H9 (cell line): ENCODE data around the gene RHBDL1. TPM values are rescaled to one million over a fixed set of nuclear protein-coding genes. Genes with fewer than 3 reads are reported as not detected.

Source experiments
- DNase-seq: peaks from one replicate; pipeline ENCODE4 v3.0.0-alpha.2; 2017
- H2AFZ ChIP-seq: one replicate; pipeline ENCODE4 v1.6.1; 2013; ENCODE audit warnings: mild to moderate bottlenecking, low read length, control low read depth, moderate library complexity
- H2AK5ac ChIP-seq: 2 replicates; pipeline ENCODE4 v1.6.1; 2013; ENCODE audit warnings: low read length, control low read depth, mixed read lengths; ENCODE audit not compliant: insufficient read length
- H2BK120ac ChIP-seq: one replicate; pipeline ENCODE4 v1.6.1; 2013; ENCODE audit warnings: low read depth, mild to moderate bottlenecking, low read length, control low read depth, inconsistent platforms; ENCODE audit not compliant: poor library complexity, severe bottlenecking
- H2BK12ac ChIP-seq: 2 replicates; pipeline ENCODE4 v1.6.1; 2013; ENCODE audit warnings: low read length, control low read depth, mixed read lengths, low read depth; ENCODE audit not compliant: insufficient read length
- H2BK15ac ChIP-seq: 2 replicates; pipeline ENCODE4 v1.6.1; 2013; ENCODE audit warnings: low read depth, low read length, control low read depth
- H2BK20ac ChIP-seq: one replicate; pipeline ENCODE4 v1.6.1; 2013; ENCODE audit warnings: low read depth, mild to moderate bottlenecking, low read length, control low read depth, inconsistent platforms; ENCODE audit not compliant: poor library complexity, severe bottlenecking
- H2BK5ac ChIP-seq: 2 replicates; pipeline ENCODE4 v1.6.1; 2013; ENCODE audit warnings: low read length, control low read depth, mixed read lengths; ENCODE audit not compliant: insufficient read length
- H3K14ac ChIP-seq: 2 replicates; pipeline ENCODE4 v1.6.1; 2013; ENCODE audit warnings: low read length, control low read depth; ENCODE audit not compliant: insufficient read depth
- H3K18ac ChIP-seq: 2 replicates; pipeline ENCODE4 v1.6.1; 2013; ENCODE audit warnings: low read depth, mild to moderate bottlenecking, mixed read lengths, low read length, control low read depth; ENCODE audit not compliant: insufficient read length
- H3K23ac ChIP-seq: 2 replicates; pipeline ENCODE4 v1.6.1; 2013; ENCODE audit warnings: low read length, control low read depth, mixed read lengths, low read depth; ENCODE audit not compliant: insufficient read length
- H3K23me2 ChIP-seq: 2 replicates; pipeline ENCODE4 v1.6.1; 2013; ENCODE audit warnings: low read depth, mild to moderate bottlenecking, mixed read lengths, low read length, control low read depth; ENCODE audit not compliant: insufficient read length, poor library complexity, severe bottlenecking
- H3K27ac ChIP-seq: 2 replicates; pipeline ENCODE4 v1.5.1; 2013; ENCODE audit warnings: low read length, control low read depth, mixed read lengths, low read depth; ENCODE audit not compliant: insufficient read length
- H3K27me3 ChIP-seq: 2 replicates; pipeline ENCODE4 v1.6.1; 2013; ENCODE audit warnings: low read length, control low read depth, inconsistent platforms; ENCODE audit not compliant: insufficient read depth
- H3K4ac ChIP-seq: 2 replicates; pipeline ENCODE4 v1.6.1; 2013; ENCODE audit warnings: low read depth, mild to moderate bottlenecking, control low read depth, inconsistent platforms, low read length, moderate library complexity
- H3K4me1 ChIP-seq: 2 replicates; pipeline ENCODE4 v1.6.1; 2013; ENCODE audit warnings: low read length, control low read depth, inconsistent platforms; ENCODE audit not compliant: insufficient read depth
- H3K4me2 ChIP-seq: 2 replicates; pipeline ENCODE4 v1.6.1; 2013; ENCODE audit warnings: low read length, control low read depth, mixed read lengths; ENCODE audit not compliant: insufficient read length, insufficient read depth
- H3K56ac ChIP-seq: 2 replicates; pipeline ENCODE4 v1.6.1; 2013; ENCODE audit warnings: low read depth, mild to moderate bottlenecking, mixed read lengths, low read length, control low read depth; ENCODE audit not compliant: insufficient read length
- H3K79me1 ChIP-seq: 2 replicates; pipeline ENCODE4 v1.6.1; 2013; ENCODE audit warnings: low read depth, mild to moderate bottlenecking, moderate library complexity, low read length, control low read depth, inconsistent platforms; ENCODE audit not compliant: insufficient read depth, poor library complexity, severe bottlenecking
- H3K79me2 ChIP-seq: 2 replicates; pipeline ENCODE4 v1.6.1; 2013; ENCODE audit warnings: low read length, control low read depth, inconsistent platforms; ENCODE audit not compliant: insufficient read depth
- H3K9ac ChIP-seq: 2 replicates; pipeline ENCODE4 v1.6.1; 2013; ENCODE audit warnings: low read length, control low read depth, mixed read lengths; ENCODE audit not compliant: insufficient read length; ENCODE audit errors: extremely low read depth
- H3K9me3 ChIP-seq: one replicate; pipeline ENCODE4 v1.6.1; 2013; ENCODE audit warnings: low read depth, low read length, inconsistent platforms; ENCODE audit not compliant: control insufficient read depth
- H3T11ph ChIP-seq: one replicate; pipeline ENCODE4 v1.6.1; 2013; ENCODE audit warnings: mild to moderate bottlenecking, low read length, control low read depth, inconsistent platforms
- H4K20me1 ChIP-seq: one replicate; pipeline ENCODE4 v1.6.1; 2013; ENCODE audit not compliant: control insufficient read depth, insufficient read length, insufficient read depth
- H4K5ac ChIP-seq: 2 replicates; pipeline ENCODE4 v1.6.1; 2013; ENCODE audit warnings: low read depth, mild to moderate bottlenecking, mixed read lengths, low read length, control low read depth; ENCODE audit not compliant: insufficient read length
- H4K8ac ChIP-seq: replicated peaks from 2 replicates; pipeline ENCODE4 v1.6.1; 2013; ENCODE audit warnings: low read length, control low read depth, mixed read lengths, low read depth; ENCODE audit not compliant: insufficient read length
- H4K91ac ChIP-seq: 2 replicates; pipeline ENCODE4 v1.6.1; 2013; ENCODE audit warnings: low read depth, mild to moderate bottlenecking, moderate library complexity, mixed read lengths, low read length, control low read depth; ENCODE audit not compliant: insufficient read length
- H3K27ac Mint-ChIP-seq, 3 experiments: 2 replicates in 2 of 3; 3 replicates in 1 of 3; pipeline ENCODE4 v1.8.0; 2020 to 2021; ENCODE audit warnings: mixed read lengths in 3 of 3, mild to moderate bottlenecking in 1 of 3, moderate library complexity in 1 of 3
- H3K27me3 Mint-ChIP-seq: 2 replicates; pipeline ENCODE4 v1.8.0; 2021; ENCODE audit warnings: low read depth, mild to moderate bottlenecking, moderate library complexity, mixed read lengths
- H3K36me3 Mint-ChIP-seq, 3 experiments: 2 replicates in 2 of 3; 3 replicates in 1 of 3; pipeline ENCODE4 v1.8.0; 2020 to 2021; ENCODE audit warnings: low read depth in 3 of 3, mixed read lengths in 3 of 3; ENCODE audit not compliant: insufficient read depth in 1 of 3
- H3K4me1 Mint-ChIP-seq, 2 experiments: 2 replicates each; pipeline ENCODE4 v1.8.0; 2020; ENCODE audit warnings: mixed read lengths in 2 of 2
- H3K4me3 Mint-ChIP-seq, 2 experiments: 2 replicates in 1 of 2; 3 replicates in 1 of 2; pipeline ENCODE4 v1.8.0; 2020 to 2021; ENCODE audit warnings: mild to moderate bottlenecking in 2 of 2, mixed read lengths in 2 of 2, moderate library complexity in 1 of 2
- H3K9me3 Mint-ChIP-seq, 2 experiments: 2 replicates in 1 of 2; 3 replicates in 1 of 2; pipeline ENCODE4 v1.8.0; 2020; ENCODE audit warnings: mild to moderate bottlenecking in 2 of 2, mixed read lengths in 2 of 2, moderate library complexity in 1 of 2
- WGBS: extraction: QIAGEN DNeasy Blood & Tissue Kit; methylation state at CpG from one replicate; pipeline ENCODE4 v1.1.7; 2013; ENCODE audit warnings: missing lambda C conversion rate, low lambda C conversion rate, mixed read lengths; ENCODE audit not compliant: insufficient read length; ENCODE audit errors: extremely low coverage; 5-methylcytosine and 5-hydroxymethylcytosine counted together
- total RNA-seq: library from RNA; stranded (reverse); gene quantifications from 2 replicates; pipeline ENCODE4 v1.2.1, GENCODE V29; 2021
- TF ChIP-seq, protein P1 (sequence below): fragments of 200-600 bp; sonication (generic); conservative IDR thresholded peaks from 3 replicates; pipeline ENCODE4 v1.8.0; 2021; ENCODE audit warnings: antibody characterized with exemption, mild to moderate bottlenecking

The RHBDL1 gene
- total RNA-seq, 1 experiment from 2014 or later: 7.6 TPM

GRCh38 chr16:726438-727290 is 51.2 kb downstream of the RHBDL1 start, which contains the start of the genes CCDC78 and HAGHL:
Gene CCDC78, minus strand, starts transcription at chr16:726443. Its CDS starts 76 bp downstream, at chr16:726367.
Gene HAGHL, plus strand, starts transcription at chr16:727106. Its CDS starts 404 bp downstream, at chr16:727510.
- Histone ChIP-seq H3K27me3 (no peaks in the 10 kb centered on the region), H2BK5ac (no peak within 1 kb of the TSS), H2BK120ac (no peak within 1 kb of the TSS), H4K8ac (no peak within 1 kb of the TSS), H3K9ac (no peak within 1 kb of the TSS), H3K56ac (no peak within 1 kb of the TSS), H3K4me1 (no peaks in the 10 kb centered on the region), H3K27ac (no peak within 1 kb of the TSS), H4K91ac (no peak within 1 kb of the TSS), H2AK5ac (no peak within 1 kb of the TSS), H3K14ac (peak within 1 kb of the TSS; percentile 35; the same call in 1 of the 2 replicates), H2BK20ac (no peak within 1 kb of the TSS), H3K9me3 (no peaks in the 10 kb centered on the region), H4K5ac (no peak within 1 kb of the TSS), H3K4me2 (peak within 1 kb of the TSS; percentile 87), H3K4ac (no peak within 1 kb of the TSS), H3K23me2 (peaks cover 11% of the 10 kb centered on the region), H2BK12ac (no peak within 1 kb of the TSS), H2BK15ac (no peak within 1 kb of the TSS), H3K79me1 (no peaks in the 10 kb centered on the region), H4K20me1 (no peaks in the 10 kb centered on the region), H3K23ac (no peak within 1 kb of the TSS), H3K79me2 (no peaks in the 10 kb centered on the region), H3T11ph (no peak within 1 kb of the TSS), H3K18ac (peak within 1 kb of the TSS; percentile 53), H2AFZ (no peak within 1 kb of the TSS)
- no CpG with 5 or more reads among the region's 88 CpGs for WGBS
- Mint-ChIP-seq H3K36me3 (peaks cover 0 to 5% (median 3%) of the 10 kb centered on the region in 3 experiments; a peak in 1 of 7 replicates), H3K4me3 (peak within 1 kb of the TSS; percentile 56 to 80), H3K27me3 (peaks cover 14% of the 10 kb centered on the region), H3K4me1 (no peaks in the 10 kb centered on the region), H3K27ac (peak within 1 kb of the TSS in 1 of 3 experiments; percentile 15; a peak in 1 of 7 replicates), H3K9me3 (no peaks in the 10 kb centered on the region)
- DNase-seq: peak; percentile 85
- TF ChIP-seq, protein P1, sequence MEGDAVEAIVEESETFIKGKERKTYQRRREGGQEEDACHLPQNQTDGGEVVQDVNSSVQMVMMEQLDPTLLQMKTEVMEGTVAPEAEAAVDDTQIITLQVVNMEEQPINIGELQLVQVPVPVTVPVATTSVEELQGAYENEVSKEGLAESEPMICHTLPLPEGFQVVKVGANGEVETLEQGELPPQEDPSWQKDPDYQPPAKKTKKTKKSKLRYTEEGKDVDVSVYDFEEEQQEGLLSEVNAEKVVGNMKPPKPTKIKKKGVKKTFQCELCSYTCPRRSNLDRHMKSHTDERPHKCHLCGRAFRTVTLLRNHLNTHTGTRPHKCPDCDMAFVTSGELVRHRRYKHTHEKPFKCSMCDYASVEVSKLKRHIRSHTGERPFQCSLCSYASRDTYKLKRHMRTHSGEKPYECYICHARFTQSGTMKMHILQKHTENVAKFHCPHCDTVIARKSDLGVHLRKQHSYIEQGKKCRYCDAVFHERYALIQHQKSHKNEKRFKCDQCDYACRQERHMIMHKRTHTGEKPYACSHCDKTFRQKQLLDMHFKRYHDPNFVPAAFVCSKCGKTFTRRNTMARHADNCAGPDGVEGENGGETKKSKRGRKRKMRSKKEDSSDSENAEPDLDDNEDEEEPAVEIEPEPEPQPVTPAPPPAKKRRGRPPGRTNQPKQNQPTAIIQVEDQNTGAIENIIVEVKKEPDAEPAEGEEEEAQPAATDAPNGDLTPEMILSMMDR: no peak
